ENCODE data around the gene TFR2.

- TF ChIP-seq EZH2 (IDR thresholded peaks at IDR 0.05; ENCODE audit: borderline replicate concordance, insufficient read depth, low read depth, low read length, poor library complexity, severe bottlenecking) (no peak), CTCF (IDR thresholded peaks at IDR 0.05) (no peak)
Measured at GRCh38 chr7:100684534-100685042, 43.2 kb upstream of the TFR2 start.

All from B cell (primary cell).